PFSK-1 (cell line): ENCODE results near the gene TMEM147.

ENCODE experiments used
- FOXP2 ChIP-seq: optimal IDR thresholded peaks from 2 replicates; pipeline ENCODE3; 2011; ENCODE audit warnings: borderline replicate concordance, control low read depth, inconsistent platforms; ENCODE audit not compliant: insufficient read depth; ENCODE audit errors: extremely low read length, extremely low read depth
- POLR2AphosphoS5 ChIP-seq: IDR thresholded peaks from 2 replicates; pipeline ENCODE4 v1.6.1; 2012; ENCODE audit warnings: low read depth, mild to moderate bottlenecking, control low read depth, low read length, moderate library complexity
- REST ChIP-seq, 2 experiments: IDR thresholded peaks; 2 replicates each; pipeline versions ENCODE4 v1.6.1 to v1.8.0; 2011 to 2012; ENCODE audit warnings: low read depth in 2 of 2, low read length in 2 of 2, control low read depth in 1 of 2, inconsistent platforms in 1 of 2, mild to moderate bottlenecking in 1 of 2, moderate library complexity in 1 of 2; ENCODE audit not compliant: insufficient read depth in 1 of 2
- SIN3A ChIP-seq: IDR thresholded peaks from 2 replicates; pipeline ENCODE4 v1.6.1; 2012; ENCODE audit warnings: mild to moderate bottlenecking, low read length, moderate library complexity, borderline replicate concordance; ENCODE audit not compliant: insufficient read depth
- TAF1 ChIP-seq: IDR thresholded peaks from 2 replicates; pipeline ENCODE4 v1.6.1; 2012; ENCODE audit warnings: low read length, control low read depth, borderline replicate concordance; ENCODE audit not compliant: insufficient read depth

TMEM147 gene

GRCh38 chr19:35554076-35554475, 8.7 kb downstream of the TMEM147 start:
- TF ChIP-seq POLR2AphosphoS5 (no peak), TAF1 (no peak)

- TF ChIP-seq POLR2AphosphoS5 (no peak), SIN3A (no peak), FOXP2 (no peak), TAF1 (no peak), REST (IDR thresholded peaks at IDR 0.05; ENCODE audit: insufficient read depth in 1 of 2, low read depth in 2 of 2, low read length in 2 of 2) (no peak)
Measured at GRCh38 chr19:35555301-35556005, 10.0 kb downstream of the TMEM147 start.

- TF ChIP-seq POLR2AphosphoS5 (no peak), FOXP2 (no peak), SIN3A (no peak), REST (IDR thresholded peaks at IDR 0.05; ENCODE audit: insufficient read depth in 1 of 2, low read depth in 2 of 2, low read length in 2 of 2) (no peak)
Measured at GRCh38 chr19:35556025-35556590, 10.7 kb downstream of the TMEM147 start.

GRCh38 chr19:35556846-35557538, 11.6 kb downstream of the TMEM147 start:
- TF ChIP-seq SIN3A (no peak), REST (IDR thresholded peaks at IDR 0.05; ENCODE audit: insufficient read depth in 1 of 2, low read depth in 2 of 2, low read length in 2 of 2) (no peak), FOXP2 (no peak), POLR2AphosphoS5 (no peak), TAF1 (no peak)

GRCh38 chr19:35557539-35558399, 12.3 kb downstream of the TMEM147 start:
- TF ChIP-seq SIN3A (no peak), POLR2AphosphoS5 (no peak), REST (IDR thresholded peaks at IDR 0.05; ENCODE audit: insufficient read depth in 1 of 2, low read depth in 2 of 2, low read length in 2 of 2) (no peak), TAF1 (no peak)
